Endodermal cell (in vitro differentiated cells): ENCODE results near the gene NPIPB13. TPM values are rescaled to one million over a fixed set of nuclear protein-coding genes. Genes with fewer than 3 reads are reported as not detected.
"Not testable (repeated sequence)": the region's sequence is repeated elsewhere in the genome, so short reads cannot be mapped to it uniquely, and the experiment has no call there.

Experiments
- DNase-seq: peaks from one replicate; pipeline ENCODE4 v3.0.0-alpha.2; 2017
- H3K27ac ChIP-seq: 2 replicates; pipeline ENCODE4 v1.5.1; 2013; ENCODE audit warnings: mild to moderate bottlenecking, low read depth, low read length, moderate library complexity
- H3K27me3 ChIP-seq: 2 replicates; pipeline ENCODE4 v1.6.1; 2013; ENCODE audit warnings: mild to moderate bottlenecking, low read length, moderate library complexity; ENCODE audit not compliant: insufficient read depth, control insufficient read depth, poor library complexity, severe bottlenecking
- H3K36me3 ChIP-seq: 2 replicates; pipeline ENCODE4 v1.7.0; 2013; ENCODE audit warnings: mild to moderate bottlenecking, low read length, moderate library complexity; ENCODE audit not compliant: control insufficient read depth, insufficient read depth
- H3K4me1 ChIP-seq: one replicate; pipeline ENCODE4 v1.7.0; 2013; ENCODE audit warnings: low read length; ENCODE audit not compliant: control insufficient read depth, insufficient read depth
- H3K4me3 ChIP-seq: 2 replicates; pipeline ENCODE4 v1.5.1; 2013; ENCODE audit warnings: mild to moderate bottlenecking, low read length, moderate library complexity
- H3K9ac ChIP-seq: 2 replicates; pipeline ENCODE4 v1.6.1; 2013; ENCODE audit warnings: mild to moderate bottlenecking, low read length, moderate library complexity; ENCODE audit not compliant: poor library complexity, severe bottlenecking; ENCODE audit errors: extremely low read depth
- H3K9me3 ChIP-seq: 2 replicates; pipeline ENCODE4 v1.6.1; 2013; ENCODE audit warnings: mild to moderate bottlenecking, low read length, moderate library complexity; ENCODE audit not compliant: control insufficient read depth
- H3K27ac Mint-ChIP-seq: 2 replicates; pipeline ENCODE4 v1.8.0; 2020; ENCODE audit warnings: mixed read lengths
- H3K27me3 Mint-ChIP-seq: 2 replicates; pipeline ENCODE4 v1.8.0; 2021; ENCODE audit warnings: mild to moderate bottlenecking, mixed read lengths; ENCODE audit not compliant: insufficient read depth
- H3K36me3 Mint-ChIP-seq: 2 replicates; pipeline ENCODE4 v1.8.0; 2020; ENCODE audit warnings: low read depth, mixed read lengths
- H3K4me1 Mint-ChIP-seq: 2 replicates; pipeline ENCODE4 v1.8.0; 2020; ENCODE audit warnings: mixed read lengths
- H3K4me3 Mint-ChIP-seq: 2 replicates; pipeline ENCODE4 v1.8.0; 2020; ENCODE audit warnings: mild to moderate bottlenecking, moderate library complexity, mixed read lengths
- H3K9me3 Mint-ChIP-seq: 2 replicates; pipeline ENCODE4 v1.8.0; 2020; ENCODE audit warnings: mild to moderate bottlenecking, mixed read lengths
- WGBS, 2 experiments: methylation state at CpG; one replicate each; pipeline versions ENCODE4 v1.1.5 to v1.1.7; 2013; ENCODE audit warnings: missing lambda C conversion rate in 2 of 2, mixed read lengths in 1 of 2; ENCODE audit not compliant: insufficient coverage in 1 of 2, insufficient read length in 1 of 2; 5-methylcytosine and 5-hydroxymethylcytosine counted together
- long read RNA-seq, 4 experiments: library from polyadenylated mRNA in 2 of 4; library from RNA in 1 of 4; library from capped mRNA in 1 of 4; stranded (forward) in 3 of 4; unstranded in 1 of 4; transcript quantifications; one replicate each; pipeline ENCODE4 v2.0.0, GENCODE V29; 2020 to 2021; ENCODE audit warnings: inconsistent platforms in 1 of 4
- polyA plus RNA-seq, 2 experiments: library from polyadenylated mRNA; stranded (reverse); fragments of 50-300 nt; gene quantifications; one replicate each; pipeline ENCODE4 v1.2.3, GENCODE V29; 2013
- total RNA-seq, 2 donors: library from RNA; stranded (reverse); fragmentation: NEBNext Ultra II Directional in 1 of 2; extraction: Animal tissue kit (Norgen Biotek cat#: 25700) in 1 of 2; gene quantifications; 2 replicates in 1 of 2; 3 replicates in 1 of 2; pipeline ENCODE4 v1.2.1, GENCODE V29; 2021

NPIPB13 gene
- total RNA-seq: 10 to 100 TPM; 18.3 to 31.1 TPM
- 3.7 TPM for polyA plus RNA-seq (2013, experiment 1 of 2)
- 2.9 TPM for polyA plus RNA-seq (2013, experiment 2 of 2)
- long read RNA-seq, experiment 1: 0 reads
- long read RNA-seq, experiment 2, partial matches to known transcripts: 0 of 5 reads
- long read RNA-seq, experiment 2, other reads (novel, unspliced or antisense): 5 of 5 reads
- long read RNA-seq, experiment 3: 0 reads
- long read RNA-seq, experiment 4: 0 reads

DNA sequence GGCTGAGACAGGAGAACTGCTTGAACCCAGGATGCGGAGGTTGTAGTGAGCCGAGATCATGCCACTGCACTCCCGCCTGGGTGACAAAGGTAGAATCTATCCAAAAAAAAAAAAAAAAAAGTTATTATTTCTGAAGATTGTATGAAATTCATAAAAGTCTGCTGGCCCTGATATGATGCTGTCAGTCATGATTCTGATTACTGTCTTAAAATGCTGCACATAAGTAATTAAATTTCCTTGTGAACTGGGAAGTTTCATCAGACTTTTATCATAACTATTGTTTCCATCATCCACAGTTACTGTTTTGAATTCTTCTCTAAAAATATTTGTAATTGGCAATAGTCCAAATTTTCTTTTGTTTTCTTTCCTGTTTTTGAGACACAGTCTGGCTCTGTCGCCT lies at the start of gene NPIPB13:
Gene NPIPB13, minus strand, starts transcription at position 101 of the 400 bp plus-strand sequence. CDS start 2,906 bp downstream, outside the sequence.
- not testable (repeated sequence) for H3K27me3 ChIP-seq, H3K9me3 Mint-ChIP-seq, H3K9me3 ChIP-seq, H3K4me3 Mint-ChIP-seq, H3K9ac ChIP-seq, H3K4me3 ChIP-seq, H3K27ac ChIP-seq, H3K27me3 Mint-ChIP-seq, H3K36me3 ChIP-seq, DNase-seq, H3K4me1 ChIP-seq, H3K27ac Mint-ChIP-seq, H3K4me1 Mint-ChIP-seq, H3K36me3 Mint-ChIP-seq
- no CpG with 5 or more reads among the region's 4 CpGs for WGBS, 2 experiments

DNA sequence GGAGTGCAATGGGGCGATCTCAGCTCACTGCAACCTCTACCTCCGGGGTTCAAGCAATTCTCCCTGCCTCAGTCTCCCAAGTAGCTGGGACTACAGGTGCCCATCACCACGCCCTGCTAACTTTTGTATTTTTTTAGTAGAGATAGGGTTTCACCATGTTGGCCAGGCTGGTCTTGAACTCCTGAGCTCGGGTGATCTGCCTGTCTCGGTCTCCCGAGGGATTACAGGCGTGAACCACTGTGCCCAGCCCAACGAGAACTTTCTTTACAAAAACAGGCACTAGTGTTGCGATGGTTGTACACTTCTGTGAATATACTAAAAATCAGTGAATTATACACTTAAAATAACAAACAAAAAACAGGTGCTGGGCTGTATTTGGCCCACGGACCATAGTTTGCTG lies 34.1 kb upstream of the NPIPB13 start:
- H3K9ac ChIP-seq, H3K9me3 Mint-ChIP-seq, H3K4me1 Mint-ChIP-seq, H3K9me3 ChIP-seq, H3K4me3 ChIP-seq, H3K27ac Mint-ChIP-seq, H3K27me3 ChIP-seq, H3K36me3 ChIP-seq, H3K36me3 Mint-ChIP-seq, H3K4me1 ChIP-seq, DNase-seq, H3K4me3 Mint-ChIP-seq, H3K27ac ChIP-seq, H3K27me3 Mint-ChIP-seq: not testable (repeated sequence)
- WGBS, 2 experiments: 87 to 92% methylated on average over 3 to 7 of the region's 10 CpGs

DNA sequence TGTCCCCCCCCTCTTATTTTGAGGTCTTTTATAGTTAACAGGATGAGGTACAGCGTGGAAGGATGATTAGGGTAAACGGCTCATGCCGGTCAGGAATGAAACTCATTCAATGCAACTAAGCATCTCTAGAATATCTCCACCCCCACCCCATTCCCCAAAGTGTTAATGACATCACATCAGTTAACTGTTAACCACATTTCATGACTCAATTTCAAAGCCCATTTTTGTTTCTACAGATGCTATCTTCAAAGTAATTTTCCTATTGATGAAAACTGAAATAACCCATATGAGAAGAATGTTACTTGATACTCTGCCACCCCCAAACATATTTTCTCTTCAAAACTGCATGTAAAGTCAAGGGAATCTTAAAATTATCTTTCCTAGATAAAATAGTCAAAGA lies 30.2 kb upstream of the NPIPB13 start:
- not testable (repeated sequence) for H3K9me3 Mint-ChIP-seq, H3K4me3 Mint-ChIP-seq, H3K27ac ChIP-seq, H3K36me3 Mint-ChIP-seq, H3K36me3 ChIP-seq, H3K4me1 ChIP-seq, H3K27ac Mint-ChIP-seq, DNase-seq, H3K27me3 Mint-ChIP-seq, H3K4me1 Mint-ChIP-seq, H3K9ac ChIP-seq, H3K9me3 ChIP-seq, H3K27me3 ChIP-seq, H3K4me3 ChIP-seq
- no CpG with 5 or more reads among the region's 3 CpGs for WGBS, 2 experiments

DNA sequence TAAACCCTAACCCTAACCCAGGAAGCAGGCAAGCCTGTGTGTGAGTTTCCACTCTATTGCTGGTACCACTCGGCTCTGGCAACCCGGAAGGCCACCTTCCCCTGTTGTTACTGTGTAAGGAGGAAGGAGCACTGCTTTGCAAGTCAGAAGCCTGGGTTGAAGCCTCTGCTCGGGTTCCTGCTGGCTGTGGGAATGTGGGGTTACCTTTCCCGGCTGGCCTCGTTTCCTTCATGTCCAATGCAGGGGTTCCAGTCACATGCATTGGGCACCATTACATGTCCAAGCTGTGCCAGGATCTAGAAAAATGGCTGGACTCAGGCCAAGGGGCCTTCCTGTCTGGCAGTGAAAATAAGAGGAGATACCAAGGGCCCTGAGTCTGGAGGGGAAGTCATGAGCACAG lies 31.2 kb downstream of the NPIPB13 start:
- not testable (repeated sequence) for H3K4me1 Mint-ChIP-seq, H3K9me3 ChIP-seq, H3K27me3 Mint-ChIP-seq, H3K4me3 Mint-ChIP-seq, H3K27ac Mint-ChIP-seq, H3K27ac ChIP-seq, H3K4me1 ChIP-seq, H3K36me3 Mint-ChIP-seq, H3K4me3 ChIP-seq, H3K27me3 ChIP-seq, H3K9ac ChIP-seq, H3K36me3 ChIP-seq, DNase-seq, H3K9me3 Mint-ChIP-seq
- no CpG with 5 or more reads among the region's 5 CpGs for WGBS, 2 experiments

DNA sequence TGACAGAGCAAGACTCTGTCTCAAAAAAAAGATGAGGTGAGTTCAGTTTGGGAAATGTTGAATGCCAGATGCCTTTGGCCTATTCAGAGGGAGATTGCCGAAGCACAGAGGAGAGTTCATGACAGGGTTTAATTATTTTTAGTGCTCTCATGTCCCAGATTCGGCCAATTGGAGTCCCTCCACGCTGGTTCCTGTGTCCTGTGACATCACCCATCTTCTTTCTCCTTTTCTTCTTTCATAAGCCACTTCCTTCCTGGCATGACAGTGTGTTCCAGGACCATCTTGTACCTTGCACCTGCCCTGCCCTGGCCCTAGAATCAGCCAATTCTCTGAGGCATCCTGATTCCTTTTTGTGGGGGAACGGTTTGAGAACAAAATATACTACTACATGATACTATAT lies 36.9 kb downstream of the NPIPB13 start:
- H3K4me3 ChIP-seq, H3K4me1 Mint-ChIP-seq, H3K9me3 ChIP-seq, H3K36me3 Mint-ChIP-seq, H3K27ac ChIP-seq, H3K9ac ChIP-seq, H3K4me1 ChIP-seq, H3K4me3 Mint-ChIP-seq, H3K9me3 Mint-ChIP-seq, DNase-seq, H3K36me3 ChIP-seq, H3K27me3 ChIP-seq, H3K27ac Mint-ChIP-seq, H3K27me3 Mint-ChIP-seq: not testable (repeated sequence)
- no CpG with 5 or more reads among the region's 4 CpGs for WGBS, 2 experiments

DNA sequence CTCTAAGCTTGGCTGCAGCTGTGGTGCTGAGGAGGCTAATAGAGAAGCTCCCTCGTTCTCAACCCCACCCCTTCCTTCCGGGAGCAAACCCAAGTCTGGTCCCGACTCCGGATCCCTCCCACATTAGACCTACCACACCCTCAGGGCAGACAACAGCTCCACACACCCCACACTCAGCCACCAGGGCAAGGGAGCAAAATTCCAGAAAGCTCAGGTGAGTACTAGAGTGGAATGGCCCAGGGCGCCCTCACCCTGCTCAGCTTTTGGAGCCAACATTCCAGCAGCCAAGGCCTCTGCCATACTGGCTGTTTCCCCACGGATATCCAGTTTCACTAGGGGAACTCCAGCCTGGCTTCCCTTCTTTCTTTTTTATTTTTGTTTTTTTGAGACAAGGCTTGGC lies 39.2 kb downstream of the NPIPB13 start:
- not testable (repeated sequence) for H3K36me3 Mint-ChIP-seq, H3K9me3 ChIP-seq, H3K36me3 ChIP-seq, H3K27me3 Mint-ChIP-seq, DNase-seq, H3K27ac ChIP-seq, H3K4me1 ChIP-seq, H3K4me1 Mint-ChIP-seq, H3K9ac ChIP-seq, H3K27ac Mint-ChIP-seq, H3K27me3 ChIP-seq, H3K4me3 Mint-ChIP-seq, H3K9me3 Mint-ChIP-seq, H3K4me3 ChIP-seq
- no CpG with 5 or more reads among the region's 6 CpGs for WGBS, 2 experiments

DNA sequence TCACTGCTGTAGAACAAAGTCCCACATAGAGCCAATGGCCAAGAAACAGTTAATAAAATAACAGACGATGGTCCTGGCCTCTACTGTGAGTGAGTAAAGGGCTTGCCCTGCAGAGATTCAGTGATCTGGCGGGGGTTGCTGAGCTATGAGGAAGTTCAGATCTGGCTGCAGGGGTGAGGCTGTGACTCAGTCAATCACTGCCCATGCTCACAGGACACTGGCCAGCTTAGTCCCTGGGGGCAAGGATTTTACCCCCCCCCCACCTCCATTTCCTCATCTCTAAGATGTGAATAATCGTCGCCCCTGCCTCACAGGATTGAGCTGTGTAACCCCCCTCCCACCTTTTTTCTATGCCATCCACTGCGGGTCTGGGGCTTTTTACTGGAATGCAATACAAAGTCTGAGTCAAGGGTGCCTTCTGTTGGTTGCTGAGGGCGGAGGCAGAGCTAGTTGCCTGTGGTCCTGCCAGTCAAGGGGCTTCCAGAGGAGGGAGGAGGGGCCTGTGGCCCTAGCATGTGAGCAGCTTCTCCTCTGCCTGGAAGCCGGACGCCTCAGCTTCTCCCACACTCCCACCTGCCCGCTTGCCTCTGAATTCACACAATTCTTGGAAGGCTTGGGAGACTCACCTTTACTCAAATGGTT lies 41.1 kb downstream of the NPIPB13 start:
- not testable (repeated sequence) for H3K36me3 Mint-ChIP-seq, H3K27ac Mint-ChIP-seq, H3K27ac ChIP-seq, H3K36me3 ChIP-seq, H3K4me1 ChIP-seq, DNase-seq, H3K9me3 Mint-ChIP-seq, H3K9me3 ChIP-seq, H3K27me3 Mint-ChIP-seq, H3K9ac ChIP-seq, H3K4me3 ChIP-seq, H3K27me3 ChIP-seq, H3K4me1 Mint-ChIP-seq, H3K4me3 Mint-ChIP-seq
- no CpG with 5 or more reads among the region's 9 CpGs for WGBS, 2 experiments
